AG04450 (cell line): Measurements from ENCODE around the gene SLC44A2. TPM values are rescaled to one million over a fixed set of nuclear protein-coding genes. Genes with fewer than 3 reads are reported as not detected.

Experiments
- CTCF ChIA-PET: fragments of 300-600, 350-600 bp; formaldehyde crosslinking; extraction: SDS; loops from one replicate; lab custom pipeline; 2022; ENCODE audit warnings: antibody characterized with exemption, inconsistent platforms; lab: Charles Lee
- POLR2A ChIA-PET: fragments of 350-600 bp; formaldehyde crosslinking; extraction: SDS; loops from one replicate; lab custom pipeline; 2021; ENCODE audit warnings: antibody characterized with exemption, inconsistent platforms; lab: Yijun Ruan, JAX
- DNase-seq: peaks from one replicate; pipeline ENCODE4 v3.0.0-alpha.2; 2011; ENCODE audit warnings: low read depth, low spot score
- H3K27ac ChIP-seq: one replicate; pipeline ENCODE4 v1.5.1; 2012; ENCODE audit warnings: low read depth, low read length, control low read depth
- H3K27me3 ChIP-seq: one replicate; pipeline ENCODE4 v1.6.0; 2012; ENCODE audit warnings: low read length; ENCODE audit not compliant: control insufficient read depth, insufficient read depth
- H3K4me3 ChIP-seq: 2 replicates; pipeline ENCODE4 v1.5.1; 2011; ENCODE audit warnings: mild to moderate bottlenecking, low read depth, low read length, control low read depth
- H3K9me3 ChIP-seq: 2 replicates; pipeline ENCODE4 v1.5.1; 2012; ENCODE audit warnings: low read length; ENCODE audit not compliant: control insufficient read depth, insufficient read depth
- CTCF ChIP-seq: IDR thresholded peaks from 2 replicates; pipeline ENCODE4 v1.5.1; 2011; ENCODE audit warnings: low read depth, low read length, control low read depth, inconsistent platforms
- polyA plus RNA-seq: library from polyadenylated mRNA; depleted of rRNA; stranded (reverse); fragments of >200 nt; gene quantifications from 2 replicates; pipeline ENCODE4 v1.2.3, GENCODE V29; 2011; rRNA removed

Gene SLC44A2
- polyA plus RNA-seq, 1 experiment = 80.5 TPM

GRCh38 chr19:10691178-10691881 lies 66.0 kb downstream of the SLC44A2 start:
- CTCF ChIA-PET = no interaction called here
- Histone ChIP-seq H3K27me3 (no peaks in the 10 kb centered on the region), H3K4me3 (no peak overlapping the region), H3K9me3 (no peaks in the 10 kb centered on the region), H3K27ac (no peak overlapping the region)
- POLR2A ChIA-PET = no interaction called here
- no peak for DNase-seq
- no peak for TF ChIP-seq CTCF

GRCh38 chr19:10691883-10692282 lies 66.5 kb downstream of the SLC44A2 start:
- H3K4me3 ChIP-seq = no peak overlapping the region
- ChIA-PET CTCF (no interaction called here), POLR2A (no interaction called here)
- TF ChIP-seq CTCF = no peak
- no peaks in the 10 kb centered on the region for H3K27me3 ChIP-seq
- no peak overlapping the region for H3K27ac ChIP-seq
- no peaks in the 10 kb centered on the region for H3K9me3 ChIP-seq
- DNase-seq = no peak

GRCh38 chr19:10692673-10693264 lies 67.4 kb downstream of the SLC44A2 start:
- Histone ChIP-seq H3K4me3 (no peak overlapping the region), H3K27me3 (no peaks in the 10 kb centered on the region), H3K27ac (no peak overlapping the region), H3K9me3 (no peaks in the 10 kb centered on the region)
- TF ChIP-seq CTCF = no peak
- no peak for DNase-seq
- ChIA-PET POLR2A (no interaction called here), CTCF (interaction anchor here (0.6 kb wide), 2 partner anchors 11 to 220 kb away, joined by 3 to 10 read pairs; no protein-coding TSS in a partner anchor)

Other genes starting within 250 kb of the SLC44A2 start
- 29.1 and 52.8 TPM in 2 replicates for gene TYK2, start 245.0 kb upstream of the SLC44A2 start, polyA plus RNA-seq
- 268 and 340 TPM in 2 replicates for gene CDC37, start 222.0 kb upstream of the SLC44A2 start, polyA plus RNA-seq
- gene PDE4A, start 205.0 kb upstream of the SLC44A2 start, polyA plus RNA-seq = 2.9 and 5.1 TPM in 2 replicates
- 46.7 and 64.3 TPM in 2 replicates for gene KEAP1, start 122.2 kb upstream of the SLC44A2 start, polyA plus RNA-seq
- 0.10 and 0.11 TPM in 2 replicates for gene S1PR5, start 108.1 kb upstream of the SLC44A2 start, polyA plus RNA-seq
- 4.6 and 8.7 TPM in 2 replicates for gene ATG4D, start 81.6 kb upstream of the SLC44A2 start, polyA plus RNA-seq
- 11.1 and 11.3 TPM in 2 replicates for gene KRI1, start 59.5 kb upstream of the SLC44A2 start, polyA plus RNA-seq
- gene CDKN2D, start 56.6 kb upstream of the SLC44A2 start, polyA plus RNA-seq = 3.9 and 4.3 TPM in 2 replicates
- 0.17 TPM in 1 of 2 replicates, not detected in the other for gene AP1M2, start 38.2 kb upstream of the SLC44A2 start, polyA plus RNA-seq
- gene ILF3, start 28.8 kb downstream of the SLC44A2 start, polyA plus RNA-seq = 143 and 155 TPM in 2 replicates
- 19.5 and 25.3 TPM in 2 replicates for gene QTRT1, start 75.9 kb downstream of the SLC44A2 start, polyA plus RNA-seq
- gene DNM2, start 92.5 kb downstream of the SLC44A2 start, polyA plus RNA-seq = 36.9 and 49.1 TPM in 2 replicates
- 42.4 and 48.4 TPM in 2 replicates for gene TMED1, start 210.7 kb downstream of the SLC44A2 start, polyA plus RNA-seq
- 0.45 and 0.67 TPM in 2 replicates for gene C19orf38, start 222.9 kb downstream of the SLC44A2 start, polyA plus RNA-seq
- 23.5 and 26.0 TPM in 2 replicates for gene CARM1, start 246.0 kb downstream of the SLC44A2 start, polyA plus RNA-seq